Measurements from ENCODE around the gene TCAF1. TPM values are rescaled to one million over a fixed set of nuclear protein-coding genes. Genes with fewer than 3 reads are reported as not detected.
"Not testable (repeated sequence)": the region's sequence is repeated elsewhere in the genome, so short reads cannot be mapped to it uniquely, and the experiment has no call there.

The TCAF1 gene
- total RNA-seq, 1 experiment from 2014 or later: 42.0 TPM

- DNase-seq: no peak
Observed at GRCh38 chr7:143884241-143884968, 17.6 kb downstream of the TCAF1 start.

GRCh38 chr7:143882604-143883078 is 19.3 kb downstream of the TCAF1 start:
- peak; percentile 73 for DNase-seq
- Histone ChIP-seq H3K4me3 (peak overlapping the region; percentile 55), H3K36me3 (peaks cover 7% of the 10 kb centered on the region), H3K27me3 (no peaks in the 10 kb centered on the region), H3K9me3 (no peaks in the 10 kb centered on the region)

More at GRCh38 chr7:143884241-143884968, 17.6 kb downstream of the TCAF1 start:
- peak overlapping the region; percentile 55 for H3K4me3 ChIP-seq
- no peaks in the 10 kb centered on the region for H3K27me3 ChIP-seq
- H3K9me3 ChIP-seq: peaks cover 8% of the 10 kb centered on the region
- peaks cover 9% of the 10 kb centered on the region for H3K36me3 ChIP-seq

DNA sequence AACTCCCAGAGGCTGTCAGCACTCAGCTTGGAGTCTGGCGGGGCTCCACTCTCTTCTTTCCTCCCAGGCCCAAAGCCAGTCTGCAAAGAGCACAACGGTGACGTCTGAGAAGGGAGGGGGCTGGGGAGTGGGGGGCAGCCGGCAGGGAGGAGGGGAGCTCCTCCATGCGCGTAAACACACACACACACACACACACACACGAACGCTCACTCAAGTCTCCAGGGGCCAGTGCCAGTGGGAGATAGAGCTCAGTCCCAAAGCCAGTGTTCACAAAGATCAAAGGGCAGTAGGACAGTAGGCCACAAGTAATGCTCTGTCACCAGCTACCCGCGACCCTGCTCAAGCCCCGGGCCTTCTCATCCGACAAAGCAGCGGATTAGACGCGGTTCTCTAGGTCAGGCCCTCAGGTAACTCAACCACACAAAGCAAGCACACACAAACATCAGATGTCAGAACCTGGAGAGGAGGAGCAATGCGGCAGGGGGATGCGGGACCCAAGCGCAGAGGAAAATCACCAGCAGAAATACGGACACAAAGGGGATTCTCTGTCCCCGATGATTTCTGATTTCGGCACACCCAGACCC is 19.9 kb downstream of the TCAF1 start:
- no peaks in the 10 kb centered on the region for H3K9me3 ChIP-seq
- DNase-seq: peak; percentile 32
- no peaks in the 10 kb centered on the region for H3K27me3 ChIP-seq
- H3K4me3 ChIP-seq: peak overlapping the region; percentile 55
- H3K36me3 ChIP-seq: peaks cover 7% of the 10 kb centered on the region

DNA sequence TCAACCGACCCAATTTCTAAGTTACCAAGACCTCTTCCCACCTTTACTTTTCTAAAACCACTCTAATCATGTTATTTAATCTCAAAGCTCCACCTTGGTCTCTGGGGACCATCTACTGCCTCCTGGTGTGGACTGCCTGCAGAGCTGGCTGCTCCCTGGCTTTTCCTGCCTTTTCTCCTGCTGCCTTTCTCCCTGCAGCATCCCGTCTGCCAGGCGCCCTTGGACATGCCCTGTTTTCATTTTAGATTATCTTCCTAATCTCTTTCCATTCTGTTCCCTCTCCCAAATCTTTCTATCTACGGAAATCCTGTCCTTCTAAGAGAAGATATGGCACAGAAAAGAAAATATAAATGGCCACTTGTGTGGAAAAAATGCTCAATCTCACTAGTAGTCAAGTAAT is 23.1 kb downstream of the TCAF1 start:
- no peak for DNase-seq
- peaks cover 29% of the 10 kb centered on the region for H3K36me3 ChIP-seq
- H3K4me3 ChIP-seq: no peak overlapping the region
- no peaks in the 10 kb centered on the region for H3K27me3 ChIP-seq
- H3K9me3 ChIP-seq: no peaks in the 10 kb centered on the region

GRCh38 chr7:143877098-143877497 is 24.9 kb downstream of the TCAF1 start:
- Histone ChIP-seq H3K36me3 (peaks cover 29% of the 10 kb centered on the region), H3K4me3 (no peak overlapping the region), H3K27me3 (no peaks in the 10 kb centered on the region), H3K9me3 (no peaks in the 10 kb centered on the region)
- DNase-seq: no peak

DNA sequence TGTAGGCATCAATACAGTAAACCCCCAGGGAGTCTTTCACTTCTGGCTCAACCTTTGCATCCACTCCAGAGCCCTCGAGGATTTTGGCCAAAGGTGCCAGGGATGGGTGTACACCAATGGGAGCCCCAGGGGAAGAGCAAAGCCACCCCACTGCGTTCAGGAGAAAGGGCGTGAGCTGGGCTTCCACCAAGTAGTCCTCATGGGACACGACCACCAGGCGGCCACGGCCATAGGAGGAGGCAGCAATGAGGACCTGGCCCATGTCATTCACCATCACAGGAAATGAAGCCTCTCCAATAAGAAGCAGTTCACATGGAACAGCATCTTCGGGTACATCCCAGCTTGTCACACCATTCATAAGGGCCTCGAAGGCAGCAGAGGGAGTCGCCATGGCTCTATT is 25.8 kb downstream of the TCAF1 start:
- Histone ChIP-seq H3K36me3 (peaks cover 29% of the 10 kb centered on the region), H3K27me3 (no peaks in the 10 kb centered on the region), H3K4me3 (no peak overlapping the region), H3K9me3 (no peaks in the 10 kb centered on the region)
- no peak for DNase-seq

GRCh38 chr7:143873242-143873641 is 28.7 kb downstream of the TCAF1 start:
- H3K9me3 ChIP-seq, H3K27me3 ChIP-seq, DNase-seq, H3K4me3 ChIP-seq: not testable (repeated sequence)
- peaks cover 23% of the 10 kb centered on the region for H3K36me3 ChIP-seq

- DNase-seq, H3K4me3 ChIP-seq, H3K27me3 ChIP-seq, H3K9me3 ChIP-seq: not testable (repeated sequence)
- peaks cover 18% of the 10 kb centered on the region for H3K36me3 ChIP-seq
Observed at GRCh38 chr7:143871534-143871933, 30.4 kb downstream of the TCAF1 start.

- not testable (repeated sequence) for H3K36me3 ChIP-seq, H3K4me3 ChIP-seq, H3K9me3 ChIP-seq, H3K27me3 ChIP-seq, DNase-seq
Observed at GRCh38 chr7:143857994-143858393, 44.0 kb downstream of the TCAF1 start.

DNA sequence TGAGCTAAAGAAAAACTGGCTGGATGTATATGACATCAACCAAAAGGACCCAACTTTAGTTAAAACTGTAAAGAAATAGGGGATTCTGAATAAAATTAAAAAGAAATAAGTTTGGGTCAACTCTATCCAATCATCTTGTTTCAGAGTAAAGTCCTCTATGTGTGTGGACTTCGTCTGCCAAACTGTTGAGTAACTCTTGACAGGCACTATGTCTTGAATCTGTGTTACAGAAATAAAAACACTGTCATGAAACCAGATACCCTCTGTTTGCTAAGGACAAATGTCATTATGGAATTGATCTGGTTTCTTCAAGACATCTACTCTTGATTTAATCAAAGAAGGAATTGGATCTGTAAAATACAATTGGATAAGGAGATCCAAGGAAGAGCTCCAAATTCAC is 46.5 kb downstream of the TCAF1 start:
- not testable (repeated sequence) for H3K36me3 ChIP-seq, DNase-seq, H3K4me3 ChIP-seq, H3K9me3 ChIP-seq, H3K27me3 ChIP-seq

- DNase-seq: no peak
- H3K9me3 ChIP-seq: peaks cover 8% of the 10 kb centered on the region; the same call in 1 of the 2 replicates
- no peak overlapping the region for H3K4me3 ChIP-seq
- no peaks in the 10 kb centered on the region for H3K27me3 ChIP-seq
- peaks cover 11% of the 10 kb centered on the region for H3K36me3 ChIP-seq
Observed at GRCh38 chr7:143850682-143851081, 51.3 kb downstream of the TCAF1 start.

DNA sequence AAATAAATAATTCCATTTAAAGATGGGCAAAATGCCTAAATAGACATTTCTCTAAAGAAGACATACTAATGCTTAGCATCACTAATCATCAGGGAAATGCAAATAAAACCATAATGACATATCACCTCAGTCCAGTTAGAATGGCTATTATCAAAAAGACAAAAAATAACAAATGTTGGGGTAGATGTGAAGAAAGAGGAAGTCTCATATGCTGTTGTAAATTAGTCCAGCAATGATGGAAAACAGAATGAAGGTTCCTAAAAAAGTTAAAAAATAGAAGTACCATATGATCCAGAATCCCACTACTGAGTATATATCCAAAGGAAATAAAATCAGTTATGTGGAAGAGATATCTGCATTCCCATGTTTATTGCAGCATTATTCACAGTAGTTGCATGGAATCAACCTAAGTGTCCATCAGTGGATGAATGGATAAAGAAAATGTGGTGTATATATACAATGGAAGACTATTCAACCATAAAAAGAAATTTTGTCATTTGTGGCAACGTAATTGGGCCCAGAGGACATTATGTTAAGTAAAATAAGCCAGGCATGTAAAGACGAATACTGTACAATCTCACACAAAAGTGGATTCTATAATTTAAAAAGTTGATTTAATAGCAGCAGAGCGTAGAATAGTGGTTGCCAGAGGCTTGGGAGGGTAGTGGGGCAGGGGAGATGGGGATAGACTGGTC is 52.0 kb downstream of the TCAF1 start:
- Histone ChIP-seq H3K4me3 (no peak overlapping the region), H3K9me3 (peaks cover 8% of the 10 kb centered on the region; the same call in 1 of the 2 replicates), H3K36me3 (peaks cover 11% of the 10 kb centered on the region), H3K27me3 (no peaks in the 10 kb centered on the region)
- DNase-seq: no peak

GRCh38 chr7:143848192-143848591 is 53.8 kb downstream of the TCAF1 start:
- DNase-seq: no peak
- Histone ChIP-seq H3K4me3 (no peak overlapping the region), H3K27me3 (no peaks in the 10 kb centered on the region), H3K9me3 (peaks cover 8% of the 10 kb centered on the region; the same call in 1 of the 2 replicates), H3K36me3 (peaks cover 11% of the 10 kb centered on the region)

GRCh38 chr7:143846692-143847091 is 55.3 kb downstream of the TCAF1 start:
- DNase-seq: no peak
- peaks cover 8% of the 10 kb centered on the region; the same call in 1 of the 2 replicates for H3K9me3 ChIP-seq
- H3K4me3 ChIP-seq: no peak overlapping the region
- H3K36me3 ChIP-seq: peaks cover 11% of the 10 kb centered on the region
- no peaks in the 10 kb centered on the region for H3K27me3 ChIP-seq

- not testable (repeated sequence) for H3K27me3 ChIP-seq, H3K36me3 ChIP-seq, H3K9me3 ChIP-seq, H3K4me3 ChIP-seq, DNase-seq
Observed at GRCh38 chr7:143841696-143842095, 60.3 kb downstream of the TCAF1 start.

DNA sequence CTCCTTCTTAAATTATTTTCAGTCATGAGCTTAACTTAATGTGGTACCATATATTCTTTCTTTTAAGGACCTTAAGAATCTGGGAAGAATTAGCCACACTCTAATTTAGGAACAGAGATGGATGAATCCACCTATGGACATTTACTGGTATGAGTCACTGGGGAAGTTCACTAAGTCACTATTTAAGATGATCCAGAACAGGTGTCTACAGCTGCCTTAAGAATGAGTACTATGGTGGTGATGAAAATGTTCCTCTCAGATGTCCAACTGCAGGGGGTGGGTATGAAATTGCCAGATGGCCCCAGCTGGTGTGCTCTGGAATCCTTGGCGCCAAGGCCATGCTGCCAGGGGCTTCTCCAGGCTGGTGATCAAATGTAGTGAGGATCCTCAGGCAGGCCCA is 61.9 kb downstream of the TCAF1 start:
- not testable (repeated sequence) for H3K36me3 ChIP-seq, DNase-seq, H3K4me3 ChIP-seq, H3K9me3 ChIP-seq, H3K27me3 ChIP-seq

GRCh38 chr7:143837223-143837622 is 64.8 kb downstream of the TCAF1 start:
- not testable (repeated sequence) for H3K36me3 ChIP-seq, H3K9me3 ChIP-seq, H3K4me3 ChIP-seq, H3K27me3 ChIP-seq
- peak; percentile 73 for DNase-seq

Data from MG63 (cell line).